K562 (cell line): Measurements from ENCODE around the gene MTO1. TPM values are rescaled to one million over a fixed set of nuclear protein-coding genes. Genes with fewer than 3 reads are reported as not detected.

Source experiments
- HMG20A ChIP-seq: fragments of 450-650 bp; formaldehyde crosslinking; conservative IDR thresholded peaks from 2 replicates; pipeline ENCODE4 v1.4.0; 2020; ENCODE audit warnings: mild to moderate bottlenecking, mixed read lengths
- HMG20B ChIP-seq: fragments of 250-450 bp; sonication (Bioruptor Pico); IDR thresholded peaks from 2 replicates; pipeline ENCODE4 v1.5.0; 2021; ENCODE audit warnings: mild to moderate bottlenecking
- LCOR ChIP-seq: sonication (generic); formaldehyde crosslinking; IDR thresholded peaks from 2 replicates; pipeline ENCODE4 v1.8.0; 2022; ENCODE audit warnings: mild to moderate bottlenecking, missing genetic modification reagents
- NR1H2 ChIP-seq: sonication (generic); formaldehyde crosslinking; IDR thresholded peaks from 2 replicates; pipeline ENCODE4 v1.4.0; 2020; ENCODE audit warnings: mild to moderate bottlenecking, missing genetic modification reagents
- PHTF2 ChIP-seq: fragments of 250-450 bp; sonication (Bioruptor Pico); IDR thresholded peaks from 2 replicates; pipeline ENCODE4 v1.5.0; 2021; ENCODE audit warnings: mild to moderate bottlenecking
- RFX5 ChIP-seq: IDR thresholded peaks from 2 replicates; pipeline ENCODE4 v1.6.1; 2011; ENCODE audit warnings: low read depth, mild to moderate bottlenecking, improper control_type of control experiment, low read length
- ZNF77 ChIP-seq: fragments of 250-450 bp; sonication (Bioruptor Pico); IDR thresholded peaks from 2 replicates; pipeline ENCODE4 v1.5.0; 2020
- polyA plus RNA-seq, 8 experiments: library from polyadenylated mRNA; depleted of rRNA in 4 of 8; stranded (reverse) in 5 of 8; unstranded in 3 of 8; fragments of >200 nt; fragmentation: Nextera tagmentation in 2 of 8; fragmentation: Illumina TruSeq in 1 of 8; extraction: Ambion mirVana in 2 of 8; extraction: Trizol in 1 of 8; gene quantifications; 2 replicates each; pipeline versions ENCODE4 v1.2.1 to v1.2.3, GENCODE V29; 2011 to 2014; ENCODE audit warnings: inconsistent platforms in 1 of 8, missing spikeins in 1 of 8
- total RNA-seq, 7 experiments: library from RNA; depleted of rRNA in 6 of 7; stranded (reverse); fragments of >200 nt in 6 of 7; fragmentation: Illumina TruSeq in 2 of 7; extraction: Trizol in 2 of 7; gene quantifications; 2 replicates each; pipeline versions ENCODE4 v1.2.1 to v1.2.3, GENCODE V29; 2011 to 2021; ENCODE audit warnings: low replicate concordance in 1 of 7
- TF ChIP-seq, protein P1 (sequence below), 2 experiments: IDR thresholded peaks; 2 replicates each; pipeline ENCODE4 v1.6.1; 2012; ENCODE audit warnings: improper control_type of control experiment in 2 of 2, low read depth in 2 of 2, low read length in 2 of 2, borderline replicate concordance in 1 of 2
- TF ChIP-seq, protein P2 (sequence below): fragments of 250-450 bp; sonication (Bioruptor Pico); IDR thresholded peaks from 2 replicates; pipeline ENCODE4 v1.8.0; 2022; ENCODE audit warnings: moderate library complexity, mild to moderate bottlenecking, inconsistent platforms
- TF ChIP-seq, protein P3 (sequence below): fragments of 450-650 bp; formaldehyde crosslinking; IDR thresholded peaks from 2 replicates; pipeline ENCODE4 v1.4.0; 2020; ENCODE audit warnings: mild to moderate bottlenecking, moderate library complexity

Gene MTO1
- total and polyA plus RNA-seq, 9 of the 15 experiments (the other 6 are each of a cell fraction or from before 2014, with no cell fraction given), result 33.4 to 62.3 (median 50.6) TPM

DNA sequence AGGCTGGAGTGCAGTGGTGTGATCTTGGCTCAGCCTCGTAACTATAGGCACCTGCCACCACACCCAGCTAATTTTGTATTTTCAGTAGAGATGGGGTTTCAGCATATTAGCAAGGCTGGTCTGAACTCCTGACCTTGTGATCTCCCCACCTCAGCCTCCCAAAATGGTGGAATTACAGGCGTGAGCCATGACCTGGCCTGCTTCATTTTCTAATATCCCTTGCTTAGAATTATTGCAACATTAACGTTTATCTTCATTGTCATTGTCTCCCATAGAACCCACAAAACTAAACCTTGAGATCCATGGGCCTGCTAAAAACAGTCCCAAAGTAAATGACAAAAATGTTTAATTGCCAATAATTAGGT, 53.2 kb downstream of the MTO1 start (continued):
- TF ChIP-seq, protein P1, sequence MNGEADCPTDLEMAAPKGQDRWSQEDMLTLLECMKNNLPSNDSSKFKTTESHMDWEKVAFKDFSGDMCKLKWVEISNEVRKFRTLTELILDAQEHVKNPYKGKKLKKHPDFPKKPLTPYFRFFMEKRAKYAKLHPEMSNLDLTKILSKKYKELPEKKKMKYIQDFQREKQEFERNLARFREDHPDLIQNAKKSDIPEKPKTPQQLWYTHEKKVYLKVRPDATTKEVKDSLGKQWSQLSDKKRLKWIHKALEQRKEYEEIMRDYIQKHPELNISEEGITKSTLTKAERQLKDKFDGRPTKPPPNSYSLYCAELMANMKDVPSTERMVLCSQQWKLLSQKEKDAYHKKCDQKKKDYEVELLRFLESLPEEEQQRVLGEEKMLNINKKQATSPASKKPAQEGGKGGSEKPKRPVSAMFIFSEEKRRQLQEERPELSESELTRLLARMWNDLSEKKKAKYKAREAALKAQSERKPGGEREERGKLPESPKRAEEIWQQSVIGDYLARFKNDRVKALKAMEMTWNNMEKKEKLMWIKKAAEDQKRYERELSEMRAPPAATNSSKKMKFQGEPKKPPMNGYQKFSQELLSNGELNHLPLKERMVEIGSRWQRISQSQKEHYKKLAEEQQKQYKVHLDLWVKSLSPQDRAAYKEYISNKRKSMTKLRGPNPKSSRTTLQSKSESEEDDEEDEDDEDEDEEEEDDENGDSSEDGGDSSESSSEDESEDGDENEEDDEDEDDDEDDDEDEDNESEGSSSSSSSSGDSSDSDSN (IDR thresholded peaks at IDR 0.05; ENCODE audit: borderline replicate concordance in 1 of 2, low read depth in 2 of 2, low read length in 2 of 2), result no peak
- TF ChIP-seq LCOR (CRISPR knock-in tag), result 0 out of 2 replicates have a peak, but pooled peaks have one; percentile 1
- TF ChIP-seq ZNF77 (CRISPR knock-in tag), result 0 out of 2 replicates have a peak, but pooled peaks have one; percentile 75
- TF ChIP-seq HMG20A (CRISPR knock-in tag), result no peak
- no peak for TF ChIP-seq NR1H2
- TF ChIP-seq, protein P2, sequence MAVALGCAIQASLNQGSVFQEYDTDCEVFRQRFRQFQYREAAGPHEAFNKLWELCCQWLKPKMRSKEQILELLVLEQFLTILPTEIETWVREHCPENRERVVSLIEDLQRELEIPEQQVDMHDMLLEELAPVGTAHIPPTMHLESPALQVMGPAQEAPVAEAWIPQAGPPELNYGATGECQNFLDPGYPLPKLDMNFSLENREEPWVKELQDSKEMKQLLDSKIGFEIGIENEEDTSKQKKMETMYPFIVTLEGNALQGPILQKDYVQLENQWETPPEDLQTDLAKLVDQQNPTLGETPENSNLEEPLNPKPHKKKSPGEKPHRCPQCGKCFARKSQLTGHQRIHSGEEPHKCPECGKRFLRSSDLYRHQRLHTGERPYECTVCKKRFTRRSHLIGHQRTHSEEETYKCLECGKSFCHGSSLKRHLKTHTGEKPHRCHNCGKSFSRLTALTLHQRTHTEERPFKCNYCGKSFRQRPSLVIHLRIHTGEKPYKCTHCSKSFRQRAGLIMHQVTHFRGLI, result no peak
- TF ChIP-seq, protein P3, sequence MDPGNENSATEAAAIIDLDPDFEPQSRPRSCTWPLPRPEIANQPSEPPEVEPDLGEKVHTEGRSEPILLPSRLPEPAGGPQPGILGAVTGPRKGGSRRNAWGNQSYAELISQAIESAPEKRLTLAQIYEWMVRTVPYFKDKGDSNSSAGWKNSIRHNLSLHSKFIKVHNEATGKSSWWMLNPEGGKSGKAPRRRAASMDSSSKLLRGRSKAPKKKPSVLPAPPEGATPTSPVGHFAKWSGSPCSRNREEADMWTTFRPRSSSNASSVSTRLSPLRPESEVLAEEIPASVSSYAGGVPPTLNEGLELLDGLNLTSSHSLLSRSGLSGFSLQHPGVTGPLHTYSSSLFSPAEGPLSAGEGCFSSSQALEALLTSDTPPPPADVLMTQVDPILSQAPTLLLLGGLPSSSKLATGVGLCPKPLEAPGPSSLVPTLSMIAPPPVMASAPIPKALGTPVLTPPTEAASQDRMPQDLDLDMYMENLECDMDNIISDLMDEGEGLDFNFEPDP, result 0 out of 2 replicates have a peak, but pooled peaks have one; percentile 52
- TF ChIP-seq HMG20B, result no peak
- TF ChIP-seq PHTF2, result no peak
- no peak for TF ChIP-seq RFX5
